ENCODE data around the gene CEP70.
"Not testable (repeated sequence)": the region's sequence is repeated elsewhere in the genome, so short reads cannot be mapped to it uniquely, and the experiment has no call there.

Gene CEP70

DNA sequence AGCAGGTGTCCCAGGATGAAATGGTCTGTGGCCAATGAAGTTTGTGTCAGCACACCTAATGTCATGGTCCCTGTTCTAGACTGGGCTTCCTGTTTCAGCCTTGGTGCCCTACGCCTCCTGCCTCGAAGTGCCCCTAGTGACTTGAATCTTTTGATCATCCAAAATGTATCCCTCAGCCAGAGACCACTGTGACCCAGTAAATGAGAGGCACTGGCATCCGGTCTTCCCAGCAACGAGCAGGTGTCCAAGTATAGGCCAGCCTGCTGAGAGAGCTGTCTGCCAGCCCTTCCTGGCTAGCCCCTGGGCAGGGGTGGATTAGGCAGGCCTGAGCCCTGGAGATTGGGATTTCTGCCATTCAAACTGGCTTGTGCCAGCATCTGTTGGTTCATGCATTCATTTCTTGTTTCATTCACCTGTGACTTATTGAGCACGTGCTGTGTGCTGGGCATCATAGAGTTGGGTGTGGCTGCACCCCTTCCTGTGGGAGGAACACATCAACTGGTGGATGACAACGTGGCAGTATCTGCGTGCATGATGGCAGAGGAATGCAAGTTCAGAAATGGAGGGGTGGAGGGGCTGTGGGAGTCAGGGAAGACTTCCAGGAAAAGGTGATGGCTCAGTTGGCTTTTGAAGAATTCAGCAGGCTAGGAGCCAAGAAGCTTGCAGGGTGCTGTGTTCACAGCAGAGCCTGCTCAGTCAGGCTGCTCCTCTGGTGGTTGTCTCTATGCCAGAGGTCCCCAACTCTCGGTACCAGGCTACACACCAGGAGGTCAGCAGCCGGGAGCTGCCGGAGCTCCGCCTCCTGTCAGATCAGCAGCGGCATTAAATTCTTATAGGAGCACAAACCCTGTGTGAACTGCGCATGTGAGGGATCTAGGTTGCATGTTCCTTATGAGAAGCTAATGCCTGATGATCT, 138.0 kb downstream of the CEP70 start:
- no peak overlapping the region for H3K4me3 ChIP-seq (ENCODE audit: low read depth, low read length)
- TF ChIP-seq, protein P1, sequence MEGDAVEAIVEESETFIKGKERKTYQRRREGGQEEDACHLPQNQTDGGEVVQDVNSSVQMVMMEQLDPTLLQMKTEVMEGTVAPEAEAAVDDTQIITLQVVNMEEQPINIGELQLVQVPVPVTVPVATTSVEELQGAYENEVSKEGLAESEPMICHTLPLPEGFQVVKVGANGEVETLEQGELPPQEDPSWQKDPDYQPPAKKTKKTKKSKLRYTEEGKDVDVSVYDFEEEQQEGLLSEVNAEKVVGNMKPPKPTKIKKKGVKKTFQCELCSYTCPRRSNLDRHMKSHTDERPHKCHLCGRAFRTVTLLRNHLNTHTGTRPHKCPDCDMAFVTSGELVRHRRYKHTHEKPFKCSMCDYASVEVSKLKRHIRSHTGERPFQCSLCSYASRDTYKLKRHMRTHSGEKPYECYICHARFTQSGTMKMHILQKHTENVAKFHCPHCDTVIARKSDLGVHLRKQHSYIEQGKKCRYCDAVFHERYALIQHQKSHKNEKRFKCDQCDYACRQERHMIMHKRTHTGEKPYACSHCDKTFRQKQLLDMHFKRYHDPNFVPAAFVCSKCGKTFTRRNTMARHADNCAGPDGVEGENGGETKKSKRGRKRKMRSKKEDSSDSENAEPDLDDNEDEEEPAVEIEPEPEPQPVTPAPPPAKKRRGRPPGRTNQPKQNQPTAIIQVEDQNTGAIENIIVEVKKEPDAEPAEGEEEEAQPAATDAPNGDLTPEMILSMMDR (IDR thresholded peaks at IDR 0.05; ENCODE audit: borderline replicate concordance, insufficient read depth, low read depth, low read length): no peak

- not testable (repeated sequence) for H3K4me3 ChIP-seq (ENCODE audit: low read depth, low read length)
These were observed 140.1 kb downstream of the CEP70 start for GRCh38 chr3:138453940-138454339.

- H3K4me3 ChIP-seq (ENCODE audit: low read depth, low read length): no peak overlapping the region
- TF ChIP-seq, protein P1 (IDR thresholded peaks at IDR 0.05; ENCODE audit: borderline replicate concordance, insufficient read depth, low read depth, low read length): no peak
These were observed 141.6 kb downstream of the CEP70 start for GRCh38 chr3:138452436-138452835.

DNA sequence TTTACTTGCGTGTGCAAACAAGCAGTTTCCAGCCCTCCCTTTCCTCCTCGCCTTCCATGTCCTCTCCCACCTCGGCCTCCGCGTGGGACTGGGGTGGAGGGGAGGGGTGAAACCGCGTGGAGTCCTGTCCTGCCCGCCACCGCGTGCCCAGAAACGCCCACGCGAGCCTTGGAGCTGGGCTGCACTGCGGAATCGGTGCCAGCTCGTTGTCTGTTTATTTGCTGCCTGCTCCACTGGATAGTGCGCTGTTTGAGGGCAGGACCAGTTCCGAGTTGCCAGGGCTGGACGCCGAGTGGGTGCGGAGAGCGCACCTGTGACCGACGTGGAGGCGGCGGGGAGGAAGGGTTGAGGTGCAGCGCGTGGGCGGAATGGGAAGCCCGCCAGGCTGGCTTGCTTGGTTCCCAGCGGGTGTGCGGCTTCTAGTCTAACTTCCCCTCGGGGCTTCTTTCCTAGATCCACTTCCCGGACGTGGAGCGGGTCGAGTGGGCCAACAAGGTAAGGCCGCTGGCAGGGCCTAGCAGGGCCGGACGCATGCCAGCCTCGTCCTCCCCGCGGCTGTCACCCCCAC, 142.4 kb downstream of the CEP70 start:
- H3K4me3 ChIP-seq (ENCODE audit: low read depth, low read length): no peak overlapping the region
- TF ChIP-seq, protein P1 (IDR thresholded peaks at IDR 0.05; ENCODE audit: borderline replicate concordance, insufficient read depth, low read depth, low read length): no peak

GRCh38 chr3:138450704-138451424, 143.2 kb downstream of the CEP70 start:
- TF ChIP-seq, protein P1 (IDR thresholded peaks at IDR 0.05; ENCODE audit: borderline replicate concordance, insufficient read depth, low read depth, low read length): no peak
- no peak overlapping the region for H3K4me3 ChIP-seq (ENCODE audit: low read depth, low read length)

DNA sequence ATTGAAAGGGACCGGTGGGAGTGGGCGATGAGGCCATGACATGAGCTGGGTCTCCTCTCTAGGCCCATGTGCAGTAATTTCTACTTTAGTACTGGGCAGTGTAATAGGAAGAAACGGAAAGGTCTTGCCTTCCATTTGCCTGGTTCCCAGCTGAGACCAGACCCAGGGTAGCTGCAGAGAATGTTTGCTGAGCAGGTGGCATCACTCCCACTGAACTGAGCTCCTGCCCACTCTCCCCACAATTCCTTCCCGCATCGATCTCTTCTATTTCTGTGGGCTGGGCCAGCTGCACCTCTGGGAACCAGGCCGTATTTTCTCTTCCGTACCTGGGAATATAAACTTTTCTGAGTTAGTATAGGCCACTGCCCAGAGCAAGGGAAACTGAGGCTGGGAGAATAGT, 143.9 kb downstream of the CEP70 start:
- H3K4me3 ChIP-seq (ENCODE audit: low read depth, low read length): no peak overlapping the region
- TF ChIP-seq, protein P1 (IDR thresholded peaks at IDR 0.05; ENCODE audit: borderline replicate concordance, insufficient read depth, low read depth, low read length): no peak

- H3K4me3 ChIP-seq (ENCODE audit: low read depth, low read length): no peak overlapping the region
- TF ChIP-seq, protein P1 (IDR thresholded peaks at IDR 0.05; ENCODE audit: borderline replicate concordance, insufficient read depth, low read depth, low read length): no peak
These were observed 144.6 kb downstream of the CEP70 start for GRCh38 chr3:138449490-138449889.
